ENCODE measurements around the gene HS3ST1.

DNA sequence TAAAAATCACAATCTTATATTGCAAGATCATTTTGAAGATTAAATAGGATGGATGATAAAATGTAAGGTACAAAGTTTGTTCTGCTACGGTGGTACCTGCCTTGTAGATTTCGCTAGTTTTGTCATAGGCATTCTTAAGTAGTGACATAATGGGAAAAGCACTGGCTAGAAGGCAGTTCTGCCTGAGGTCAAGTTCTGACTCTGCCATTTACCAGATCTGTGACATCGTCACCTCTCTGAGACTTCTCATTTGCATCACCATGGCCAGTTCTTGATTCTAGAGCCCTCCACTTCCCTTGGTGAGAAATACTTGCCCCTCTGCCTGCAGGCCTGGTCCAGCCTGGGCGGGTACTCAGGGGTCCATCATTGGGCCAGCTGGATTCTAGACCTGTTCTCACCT, 85.2 kb downstream of the HS3ST1 start:
- TF ChIP-seq, protein P1, sequence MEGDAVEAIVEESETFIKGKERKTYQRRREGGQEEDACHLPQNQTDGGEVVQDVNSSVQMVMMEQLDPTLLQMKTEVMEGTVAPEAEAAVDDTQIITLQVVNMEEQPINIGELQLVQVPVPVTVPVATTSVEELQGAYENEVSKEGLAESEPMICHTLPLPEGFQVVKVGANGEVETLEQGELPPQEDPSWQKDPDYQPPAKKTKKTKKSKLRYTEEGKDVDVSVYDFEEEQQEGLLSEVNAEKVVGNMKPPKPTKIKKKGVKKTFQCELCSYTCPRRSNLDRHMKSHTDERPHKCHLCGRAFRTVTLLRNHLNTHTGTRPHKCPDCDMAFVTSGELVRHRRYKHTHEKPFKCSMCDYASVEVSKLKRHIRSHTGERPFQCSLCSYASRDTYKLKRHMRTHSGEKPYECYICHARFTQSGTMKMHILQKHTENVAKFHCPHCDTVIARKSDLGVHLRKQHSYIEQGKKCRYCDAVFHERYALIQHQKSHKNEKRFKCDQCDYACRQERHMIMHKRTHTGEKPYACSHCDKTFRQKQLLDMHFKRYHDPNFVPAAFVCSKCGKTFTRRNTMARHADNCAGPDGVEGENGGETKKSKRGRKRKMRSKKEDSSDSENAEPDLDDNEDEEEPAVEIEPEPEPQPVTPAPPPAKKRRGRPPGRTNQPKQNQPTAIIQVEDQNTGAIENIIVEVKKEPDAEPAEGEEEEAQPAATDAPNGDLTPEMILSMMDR (conservative IDR thresholded peaks at IDR 0.05; ENCODE audit: low read depth, low read length), result no peak
- TF ChIP-seq EZH2phosphoT487 (IDR thresholded peaks at IDR 0.05; ENCODE audit: borderline replicate concordance, low read length), result no peak

Data from PC-3 (cell line).